Measurements from ENCODE around the gene HMGN2. TPM values are rescaled to one million over a fixed set of nuclear protein-coding genes. Genes with fewer than 3 reads are reported as not detected.

Gene HMGN2
- total and polyA plus RNA-seq, 2 of the 13 experiments (the other 11 are each of a cell fraction or from before 2014, with no cell fraction given) = 63.4 to 343 TPM

- no peak for TF ChIP-seq TCF12 (IDR thresholded peaks at IDR 0.05)
- no peak for TF ChIP-seq TCF12 (CRISPR knock-in tag; IDR thresholded peaks at IDR 0.05)
- peak; percentile 94 for TF ChIP-seq MIER3 (CRISPR knock-in tag; IDR thresholded peaks at IDR 0.05; ENCODE audit: borderline replicate concordance)
- no peak for TF ChIP-seq ZBTB49 (CRISPR knock-in tag; IDR thresholded peaks at IDR 0.05; ENCODE audit: borderline replicate concordance)
- peak; percentile 63 for TF ChIP-seq ZNF121 (CRISPR knock-in tag; IDR thresholded peaks at IDR 0.05)
- no peak for TF ChIP-seq PLRG1 (conservative IDR thresholded peaks at IDR 0.05)
- peak; percentile 79 for TF ChIP-seq PITX1 (CRISPR knock-in tag; IDR thresholded peaks at IDR 0.05)
- no peak for TF ChIP-seq ZNF678 (CRISPR knock-in tag; IDR thresholded peaks at IDR 0.05)
- peak; percentile 93 for TF ChIP-seq ZNF709 (CRISPR knock-in tag; IDR thresholded peaks at IDR 0.05)
- TF ChIP-seq ZNF615 (CRISPR knock-in tag; IDR thresholded peaks at IDR 0.05; ENCODE audit: borderline replicate concordance) = no peak
- TF ChIP-seq EED (CRISPR knock-in tag; IDR thresholded peaks at IDR 0.05) = peak; percentile 64; the same call in 1 of the 2 replicates
- no peak for TF ChIP-seq ZNF382 (CRISPR knock-in tag; IDR thresholded peaks at IDR 0.05; ENCODE audit: borderline replicate concordance)
- peak; percentile 84 for TF ChIP-seq REXO4 (CRISPR knock-in tag; IDR thresholded peaks at IDR 0.05; ENCODE audit: borderline replicate concordance)
- TF ChIP-seq ZNF264 (CRISPR knock-in tag; IDR thresholded peaks at IDR 0.05) = peak; percentile 79; the same call in 1 of the 2 replicates
- TF ChIP-seq IRF2 (CRISPR knock-in tag; IDR thresholded peaks at IDR 0.05) = peak; percentile 90
- peak; percentile 84; the same call in 1 of the 2 replicates for TF ChIP-seq ZZZ3 (CRISPR knock-in tag; IDR thresholded peaks at IDR 0.05; ENCODE audit: borderline replicate concordance)
- no peak for TF ChIP-seq DNMT1 (CRISPR knock-in tag; IDR thresholded peaks at IDR 0.05)
- TF ChIP-seq ZNF496 (CRISPR knock-in tag; IDR thresholded peaks at IDR 0.05; ENCODE audit: insufficient replicate concordance) = no peak
- peak; percentile 100 for TF ChIP-seq ARNT2 (CRISPR knock-in tag; IDR thresholded peaks at IDR 0.05; ENCODE audit: low read depth)
- TF ChIP-seq ZSCAN30 (CRISPR knock-in tag; IDR thresholded peaks at IDR 0.05) = no peak
- 0 out of 2 replicates have a peak, but pooled peaks have one; percentile 85 for TF ChIP-seq HOXA7 (CRISPR knock-in tag; IDR thresholded peaks at IDR 0.05)
- TF ChIP-seq, protein P1, sequence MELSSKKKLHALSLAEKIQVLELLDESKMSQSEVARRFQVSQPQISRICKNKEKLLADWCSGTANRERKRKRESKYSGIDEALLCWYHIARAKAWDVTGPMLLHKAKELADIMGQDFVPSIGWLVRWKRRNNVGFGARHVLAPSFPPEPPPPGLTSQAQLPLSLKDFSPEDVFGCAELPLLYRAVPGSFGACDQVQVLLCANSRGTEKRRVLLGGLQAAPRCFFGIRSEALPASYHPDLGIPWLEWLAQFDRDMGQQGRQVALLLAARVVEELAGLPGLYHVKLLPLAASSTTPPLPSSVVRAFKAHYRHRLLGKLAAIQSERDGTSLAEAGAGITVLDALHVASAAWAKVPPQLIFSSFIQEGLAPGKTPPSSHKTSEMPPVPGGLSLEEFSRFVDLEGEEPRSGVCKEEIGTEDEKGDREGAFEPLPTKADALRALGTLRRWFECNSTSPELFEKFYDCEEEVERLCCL (CRISPR knock-in tag; IDR thresholded peaks at IDR 0.05; ENCODE audit: borderline replicate concordance) = peak; percentile 94; the same call in 1 of the 2 replicates
- TF ChIP-seq, protein P2, sequence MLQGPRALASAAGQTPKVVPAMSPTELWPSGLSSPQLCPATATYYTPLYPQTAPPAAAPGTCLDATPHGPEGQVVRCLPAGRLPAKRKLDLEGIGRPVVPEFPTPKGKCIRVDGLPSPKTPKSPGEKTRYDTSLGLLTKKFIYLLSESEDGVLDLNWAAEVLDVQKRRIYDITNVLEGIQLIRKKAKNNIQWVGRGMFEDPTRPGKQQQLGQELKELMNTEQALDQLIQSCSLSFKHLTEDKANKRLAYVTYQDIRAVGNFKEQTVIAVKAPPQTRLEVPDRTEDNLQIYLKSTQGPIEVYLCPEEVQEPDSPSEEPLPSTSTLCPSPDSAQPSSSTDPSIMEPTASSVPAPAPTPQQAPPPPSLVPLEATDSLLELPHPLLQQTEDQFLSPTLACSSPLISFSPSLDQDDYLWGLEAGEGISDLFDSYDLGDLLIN (CRISPR knock-in tag; IDR thresholded peaks at IDR 0.05; ENCODE audit: borderline replicate concordance) = no peak; the same call in 1 of the 2 replicates
- TF ChIP-seq CREB3 (CRISPR knock-in tag; IDR thresholded peaks at IDR 0.05) = 0 out of 2 replicates have a peak, but pooled peaks have one; percentile 72
- TF ChIP-seq GPN1 (CRISPR knock-in tag; IDR thresholded peaks at IDR 0.05; ENCODE audit: borderline replicate concordance) = 0 out of 2 replicates have a peak, but pooled peaks have one; percentile 34
Observed at GRCh38 chr1:26431979-26432695, 40.1 kb upstream of the HMGN2 start, which contains the start of gene DHDDS (continued).

All from HepG2 (cell line).